Neural cell (in vitro differentiated cells): ENCODE measurements around the gene ZNF548.

ENCODE experiments used
- CTCF ChIP-seq: fragments of 450-650 bp; IDR thresholded peaks from 2 replicates; pipeline ENCODE4 v1.5.1; 2014; ENCODE audit warnings: antibody characterized with exemption, mild to moderate bottlenecking, moderate library complexity; ENCODE audit not compliant: poor library complexity, severe bottlenecking
- EP300 ChIP-seq: fragments of 450-650 bp; conservative IDR thresholded peaks from 2 replicates; pipeline ENCODE4 v1.6.1; 2014; ENCODE audit warnings: antibody characterized with exemption, mild to moderate bottlenecking, moderate library complexity; ENCODE audit not compliant: poor library complexity, severe bottlenecking
- EZH2 ChIP-seq: fragments of 200-600, 300-800 bp; shearing (Covaris generic), sonication (generic); IDR thresholded peaks from 2 replicates; pipeline ENCODE4 v1.6.1; 2014; ENCODE audit warnings: antibody characterized with exemption, low read length, borderline replicate concordance, mild to moderate bottlenecking; ENCODE audit not compliant: insufficient read depth, poor library complexity, severe bottlenecking
- MXI1 ChIP-seq: fragments of 450-650 bp; conservative IDR thresholded peaks from 2 replicates; pipeline ENCODE4 v1.6.1; 2014; ENCODE audit warnings: antibody characterized with exemption, mild to moderate bottlenecking; ENCODE audit not compliant: poor library complexity, severe bottlenecking
- POLR2AphosphoS5 ChIP-seq: IDR thresholded peaks from 2 replicates; pipeline ENCODE4 v1.6.1; 2012
- RAD21 ChIP-seq: fragments of 450-650 bp; conservative IDR thresholded peaks from 2 replicates; pipeline ENCODE4 v1.6.1; 2014; ENCODE audit warnings: antibody characterized with exemption, mild to moderate bottlenecking, moderate library complexity
- TF ChIP-seq, protein P1 (sequence below): IDR thresholded peaks from 2 replicates; pipeline ENCODE4 v1.6.1; 2012; ENCODE audit warnings: borderline replicate concordance

- no peak for TF ChIP-seq EZH2
- TF ChIP-seq CTCF, result no peak
- no peak for TF ChIP-seq MXI1
- TF ChIP-seq POLR2AphosphoS5, result no peak
- TF ChIP-seq RAD21, result no peak
- no peak for TF ChIP-seq EP300
- TF ChIP-seq, protein P1, sequence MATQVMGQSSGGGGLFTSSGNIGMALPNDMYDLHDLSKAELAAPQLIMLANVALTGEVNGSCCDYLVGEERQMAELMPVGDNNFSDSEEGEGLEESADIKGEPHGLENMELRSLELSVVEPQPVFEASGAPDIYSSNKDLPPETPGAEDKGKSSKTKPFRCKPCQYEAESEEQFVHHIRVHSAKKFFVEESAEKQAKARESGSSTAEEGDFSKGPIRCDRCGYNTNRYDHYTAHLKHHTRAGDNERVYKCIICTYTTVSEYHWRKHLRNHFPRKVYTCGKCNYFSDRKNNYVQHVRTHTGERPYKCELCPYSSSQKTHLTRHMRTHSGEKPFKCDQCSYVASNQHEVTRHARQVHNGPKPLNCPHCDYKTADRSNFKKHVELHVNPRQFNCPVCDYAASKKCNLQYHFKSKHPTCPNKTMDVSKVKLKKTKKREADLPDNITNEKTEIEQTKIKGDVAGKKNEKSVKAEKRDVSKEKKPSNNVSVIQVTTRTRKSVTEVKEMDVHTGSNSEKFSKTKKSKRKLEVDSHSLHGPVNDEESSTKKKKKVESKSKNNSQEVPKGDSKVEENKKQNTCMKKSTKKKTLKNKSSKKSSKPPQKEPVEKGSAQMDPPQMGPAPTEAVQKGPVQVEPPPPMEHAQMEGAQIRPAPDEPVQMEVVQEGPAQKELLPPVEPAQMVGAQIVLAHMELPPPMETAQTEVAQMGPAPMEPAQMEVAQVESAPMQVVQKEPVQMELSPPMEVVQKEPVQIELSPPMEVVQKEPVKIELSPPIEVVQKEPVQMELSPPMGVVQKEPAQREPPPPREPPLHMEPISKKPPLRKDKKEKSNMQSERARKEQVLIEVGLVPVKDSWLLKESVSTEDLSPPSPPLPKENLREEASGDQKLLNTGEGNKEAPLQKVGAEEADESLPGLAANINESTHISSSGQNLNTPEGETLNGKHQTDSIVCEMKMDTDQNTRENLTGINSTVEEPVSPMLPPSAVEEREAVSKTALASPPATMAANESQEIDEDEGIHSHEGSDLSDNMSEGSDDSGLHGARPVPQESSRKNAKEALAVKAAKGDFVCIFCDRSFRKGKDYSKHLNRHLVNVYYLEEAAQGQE, result no peak
Observed at GRCh38 chr19:57389194-57389729, 392 bp upstream of the ZNF548 start.
